H9 (cell line): Measurements from ENCODE around the gene SLC2A5. TPM values are rescaled to one million over a fixed set of nuclear protein-coding genes. Genes with fewer than 3 reads are reported as not detected.

Experiments
- DNase-seq: peaks from one replicate; pipeline ENCODE4 v3.0.0-alpha.2; 2017
- H2AFZ ChIP-seq: one replicate; pipeline ENCODE4 v1.6.1; 2013; ENCODE audit warnings: mild to moderate bottlenecking, low read length, control low read depth, moderate library complexity
- H2AK5ac ChIP-seq: 2 replicates; pipeline ENCODE4 v1.6.1; 2013; ENCODE audit warnings: low read length, control low read depth, mixed read lengths; ENCODE audit not compliant: insufficient read length
- H2BK120ac ChIP-seq: one replicate; pipeline ENCODE4 v1.6.1; 2013; ENCODE audit warnings: low read depth, mild to moderate bottlenecking, low read length, control low read depth, inconsistent platforms; ENCODE audit not compliant: poor library complexity, severe bottlenecking
- H2BK12ac ChIP-seq: 2 replicates; pipeline ENCODE4 v1.6.1; 2013; ENCODE audit warnings: low read length, control low read depth, mixed read lengths, low read depth; ENCODE audit not compliant: insufficient read length
- H2BK15ac ChIP-seq: 2 replicates; pipeline ENCODE4 v1.6.1; 2013; ENCODE audit warnings: low read depth, low read length, control low read depth
- H2BK20ac ChIP-seq: one replicate; pipeline ENCODE4 v1.6.1; 2013; ENCODE audit warnings: low read depth, mild to moderate bottlenecking, low read length, control low read depth, inconsistent platforms; ENCODE audit not compliant: poor library complexity, severe bottlenecking
- H2BK5ac ChIP-seq: 2 replicates; pipeline ENCODE4 v1.6.1; 2013; ENCODE audit warnings: low read length, control low read depth, mixed read lengths; ENCODE audit not compliant: insufficient read length
- H3K14ac ChIP-seq: 2 replicates; pipeline ENCODE4 v1.6.1; 2013; ENCODE audit warnings: low read length, control low read depth; ENCODE audit not compliant: insufficient read depth
- H3K18ac ChIP-seq: 2 replicates; pipeline ENCODE4 v1.6.1; 2013; ENCODE audit warnings: low read depth, mild to moderate bottlenecking, mixed read lengths, low read length, control low read depth; ENCODE audit not compliant: insufficient read length
- H3K23ac ChIP-seq: 2 replicates; pipeline ENCODE4 v1.6.1; 2013; ENCODE audit warnings: low read length, control low read depth, mixed read lengths, low read depth; ENCODE audit not compliant: insufficient read length
- H3K23me2 ChIP-seq: 2 replicates; pipeline ENCODE4 v1.6.1; 2013; ENCODE audit warnings: low read depth, mild to moderate bottlenecking, mixed read lengths, low read length, control low read depth; ENCODE audit not compliant: insufficient read length, poor library complexity, severe bottlenecking
- H3K27ac ChIP-seq: 2 replicates; pipeline ENCODE4 v1.5.1; 2013; ENCODE audit warnings: low read length, control low read depth, mixed read lengths, low read depth; ENCODE audit not compliant: insufficient read length
- H3K27me3 ChIP-seq: 2 replicates; pipeline ENCODE4 v1.6.1; 2013; ENCODE audit warnings: low read length, control low read depth, inconsistent platforms; ENCODE audit not compliant: insufficient read depth
- H3K4ac ChIP-seq: 2 replicates; pipeline ENCODE4 v1.6.1; 2013; ENCODE audit warnings: low read depth, mild to moderate bottlenecking, control low read depth, inconsistent platforms, low read length, moderate library complexity
- H3K4me1 ChIP-seq: 2 replicates; pipeline ENCODE4 v1.6.1; 2013; ENCODE audit warnings: low read length, control low read depth, inconsistent platforms; ENCODE audit not compliant: insufficient read depth
- H3K4me2 ChIP-seq: 2 replicates; pipeline ENCODE4 v1.6.1; 2013; ENCODE audit warnings: low read length, control low read depth, mixed read lengths; ENCODE audit not compliant: insufficient read length, insufficient read depth
- H3K56ac ChIP-seq: 2 replicates; pipeline ENCODE4 v1.6.1; 2013; ENCODE audit warnings: low read depth, mild to moderate bottlenecking, mixed read lengths, low read length, control low read depth; ENCODE audit not compliant: insufficient read length
- H3K79me1 ChIP-seq: 2 replicates; pipeline ENCODE4 v1.6.1; 2013; ENCODE audit warnings: low read depth, mild to moderate bottlenecking, moderate library complexity, low read length, control low read depth, inconsistent platforms; ENCODE audit not compliant: insufficient read depth, poor library complexity, severe bottlenecking
- H3K79me2 ChIP-seq: 2 replicates; pipeline ENCODE4 v1.6.1; 2013; ENCODE audit warnings: low read length, control low read depth, inconsistent platforms; ENCODE audit not compliant: insufficient read depth
- H3K9ac ChIP-seq: 2 replicates; pipeline ENCODE4 v1.6.1; 2013; ENCODE audit warnings: low read length, control low read depth, mixed read lengths; ENCODE audit not compliant: insufficient read length; ENCODE audit errors: extremely low read depth
- H3K9me3 ChIP-seq: one replicate; pipeline ENCODE4 v1.6.1; 2013; ENCODE audit warnings: low read depth, low read length, inconsistent platforms; ENCODE audit not compliant: control insufficient read depth
- H3T11ph ChIP-seq: one replicate; pipeline ENCODE4 v1.6.1; 2013; ENCODE audit warnings: mild to moderate bottlenecking, low read length, control low read depth, inconsistent platforms
- H4K20me1 ChIP-seq: one replicate; pipeline ENCODE4 v1.6.1; 2013; ENCODE audit not compliant: control insufficient read depth, insufficient read length, insufficient read depth
- H4K5ac ChIP-seq: 2 replicates; pipeline ENCODE4 v1.6.1; 2013; ENCODE audit warnings: low read depth, mild to moderate bottlenecking, mixed read lengths, low read length, control low read depth; ENCODE audit not compliant: insufficient read length
- H4K8ac ChIP-seq: replicated peaks from 2 replicates; pipeline ENCODE4 v1.6.1; 2013; ENCODE audit warnings: low read length, control low read depth, mixed read lengths, low read depth; ENCODE audit not compliant: insufficient read length
- H4K91ac ChIP-seq: 2 replicates; pipeline ENCODE4 v1.6.1; 2013; ENCODE audit warnings: low read depth, mild to moderate bottlenecking, moderate library complexity, mixed read lengths, low read length, control low read depth; ENCODE audit not compliant: insufficient read length
- H3K27ac Mint-ChIP-seq, 3 experiments: 2 replicates in 2 of 3; 3 replicates in 1 of 3; pipeline ENCODE4 v1.8.0; 2020 to 2021; ENCODE audit warnings: mixed read lengths in 3 of 3, mild to moderate bottlenecking in 1 of 3, moderate library complexity in 1 of 3
- H3K27me3 Mint-ChIP-seq: 2 replicates; pipeline ENCODE4 v1.8.0; 2021; ENCODE audit warnings: low read depth, mild to moderate bottlenecking, moderate library complexity, mixed read lengths
- H3K36me3 Mint-ChIP-seq, 3 experiments: 2 replicates in 2 of 3; 3 replicates in 1 of 3; pipeline ENCODE4 v1.8.0; 2020 to 2021; ENCODE audit warnings: low read depth in 3 of 3, mixed read lengths in 3 of 3; ENCODE audit not compliant: insufficient read depth in 1 of 3
- H3K4me1 Mint-ChIP-seq, 2 experiments: 2 replicates each; pipeline ENCODE4 v1.8.0; 2020; ENCODE audit warnings: mixed read lengths in 2 of 2
- H3K4me3 Mint-ChIP-seq, 2 experiments: 2 replicates in 1 of 2; 3 replicates in 1 of 2; pipeline ENCODE4 v1.8.0; 2020 to 2021; ENCODE audit warnings: mild to moderate bottlenecking in 2 of 2, mixed read lengths in 2 of 2, moderate library complexity in 1 of 2
- H3K9me3 Mint-ChIP-seq, 2 experiments: 2 replicates in 1 of 2; 3 replicates in 1 of 2; pipeline ENCODE4 v1.8.0; 2020; ENCODE audit warnings: mild to moderate bottlenecking in 2 of 2, mixed read lengths in 2 of 2, moderate library complexity in 1 of 2
- CTCF ChIP-seq: fragments of 200-600 bp; sonication (generic); conservative IDR thresholded peaks from 3 replicates; pipeline ENCODE4 v1.8.0; 2021; ENCODE audit warnings: antibody characterized with exemption, mild to moderate bottlenecking
- WGBS: extraction: QIAGEN DNeasy Blood & Tissue Kit; methylation state at CpG from one replicate; pipeline ENCODE4 v1.1.7; 2013; ENCODE audit warnings: missing lambda C conversion rate, low lambda C conversion rate, mixed read lengths; ENCODE audit not compliant: insufficient read length; ENCODE audit errors: extremely low coverage; 5-methylcytosine and 5-hydroxymethylcytosine counted together
- total RNA-seq: library from RNA; stranded (reverse); gene quantifications from 2 replicates; pipeline ENCODE4 v1.2.1, GENCODE V29; 2021

Gene SLC2A5
- total RNA-seq, 1 experiment from 2014 or later: not detected

GRCh38 chr1:8989061-8989460 is 80.4 kb downstream of the SLC2A5 start:
- no CpG with 5 or more reads among the region's 11 CpGs for WGBS
- Histone ChIP-seq H3K9ac (no peak overlapping the region), H3K79me2 (no peaks in the 10 kb centered on the region), H3K4me2 (no peak overlapping the region), H2BK5ac (no peak overlapping the region), H2AK5ac (no peak overlapping the region), H3K56ac (no peak overlapping the region), H4K20me1 (no peaks in the 10 kb centered on the region), H2BK20ac (no peak overlapping the region), H2AFZ (no peak overlapping the region), H3K27ac (no peak overlapping the region), H4K5ac (no peak overlapping the region), H3K23ac (no peak overlapping the region), H2BK120ac (no peak overlapping the region), H2BK15ac (no peak overlapping the region), H3K23me2 (no peaks in the 10 kb centered on the region), H3K27me3 (no peaks in the 10 kb centered on the region), H3K4me1 (no peaks in the 10 kb centered on the region), H3K18ac (no peak overlapping the region), H3K4ac (no peak overlapping the region), H3K9me3 (no peaks in the 10 kb centered on the region), H2BK12ac (no peak overlapping the region), H3K14ac (no peak overlapping the region), H3K79me1 (no peaks in the 10 kb centered on the region), H3T11ph (no peak overlapping the region), H4K8ac (no peak overlapping the region), H4K91ac (no peak overlapping the region)
- peaks cover 4 to 8% (median 4%) of the 10 kb centered on the region in 3 experiments; a peak in 4 of 7 replicates for H3K36me3 Mint-ChIP-seq
- peaks cover 3% of the 10 kb centered on the region; the same call in 1 of the 2 replicates for H3K27me3 Mint-ChIP-seq
- H3K9me3 Mint-ChIP-seq: peaks cover 7% of the 10 kb centered on the region in 2 experiments
- peaks cover 0 to 4% of the 10 kb centered on the region in 2 experiments; a peak in 2 of 4 replicates for H3K4me1 Mint-ChIP-seq
- no peak overlapping the region for H3K4me3 Mint-ChIP-seq
- H3K27ac Mint-ChIP-seq: no peak overlapping the region
- no peak for DNase-seq
- TF ChIP-seq CTCF: no peak
